Mesendoderm (in vitro differentiated cells): ENCODE data around the gene SRCIN1.
"Not testable (repeated sequence)": the region's sequence is repeated elsewhere in the genome, so short reads cannot be mapped to it uniquely, and the experiment has no call there.

Experiments used
- DNase-seq: peaks from one replicate; pipeline ENCODE4 v3.0.0; 2013
- H2AK5ac ChIP-seq: 2 replicates; pipeline ENCODE4 v1.6.1; 2013; ENCODE audit warnings: low read length, inconsistent platforms
- H2BK120ac ChIP-seq: 2 replicates; pipeline ENCODE4 v1.6.1; 2013; ENCODE audit warnings: low read depth, mild to moderate bottlenecking, low read length, moderate library complexity, mixed read lengths
- H2BK15ac ChIP-seq: replicated peaks from 2 replicates; pipeline ENCODE4 v1.6.1; 2013; ENCODE audit warnings: low read depth, mild to moderate bottlenecking, moderate library complexity
- H2BK5ac ChIP-seq: 2 replicates; pipeline ENCODE4 v1.6.1; 2013; ENCODE audit warnings: low read length, inconsistent platforms
- H3K18ac ChIP-seq: 2 replicates; pipeline ENCODE4 v1.6.1; 2013; ENCODE audit warnings: mild to moderate bottlenecking, low read length, mixed read lengths
- H3K23ac ChIP-seq: one replicate; pipeline ENCODE4 v1.6.1; 2013; ENCODE audit warnings: low read length
- H3K27ac ChIP-seq: 2 replicates; pipeline ENCODE4 v1.5.1; 2013; ENCODE audit warnings: low read depth, mild to moderate bottlenecking, inconsistent platforms, low read length, moderate library complexity
- H3K27me3 ChIP-seq: 2 replicates; pipeline ENCODE4 v1.6.1; 2013; ENCODE audit warnings: low read length, control low read depth, mild to moderate bottlenecking, inconsistent platforms; ENCODE audit not compliant: insufficient read depth, poor library complexity
- H3K36me3 ChIP-seq: 2 replicates; pipeline ENCODE4 v1.6.1; 2013; ENCODE audit warnings: low read length, inconsistent platforms; ENCODE audit not compliant: control insufficient read depth, insufficient read depth
- H3K4ac ChIP-seq: one replicate; pipeline ENCODE4 v1.6.1; 2013; ENCODE audit warnings: low read depth, mild to moderate bottlenecking, low read length, moderate library complexity
- H3K4me1 ChIP-seq: 2 replicates; pipeline ENCODE4 v1.6.1; 2013; ENCODE audit warnings: low read depth, low read length, inconsistent platforms; ENCODE audit not compliant: control insufficient read depth
- H3K4me2 ChIP-seq: 2 replicates; pipeline ENCODE4 v1.6.1; 2013; ENCODE audit warnings: low read length
- H3K4me3 ChIP-seq: 2 replicates; pipeline ENCODE4 v1.5.1; 2013; ENCODE audit warnings: mild to moderate bottlenecking, low read length
- H3K56ac ChIP-seq: one replicate; pipeline ENCODE4 v1.6.1; 2013; ENCODE audit warnings: low read length
- H3K79me1 ChIP-seq: 2 replicates; pipeline ENCODE4 v1.6.1; 2013; ENCODE audit warnings: low read length, inconsistent platforms
- H3K79me2 ChIP-seq: 2 replicates; pipeline ENCODE4 v1.6.1; 2013; ENCODE audit warnings: mild to moderate bottlenecking, low read length; ENCODE audit not compliant: control insufficient read depth, insufficient read depth
- H3K9ac ChIP-seq: 2 replicates; pipeline ENCODE4 v1.6.1; 2013; ENCODE audit warnings: low read length, inconsistent platforms
- H4K5ac ChIP-seq: one replicate; pipeline ENCODE4 v1.6.1; 2013; ENCODE audit warnings: low read length
- H4K8ac ChIP-seq: one replicate; pipeline ENCODE4 v1.6.1; 2013; ENCODE audit warnings: low read depth, mild to moderate bottlenecking, control low read depth, low read length, moderate library complexity
- WGBS: extraction: QIAGEN DNeasy Blood & Tissue Kit; methylation state at CpG from one replicate; pipeline ENCODE4 v1.1.7; 2013; ENCODE audit warnings: low lambda C conversion rate, missing lambda C conversion rate; ENCODE audit not compliant: insufficient coverage; ENCODE audit errors: extremely low coverage; 5-methylcytosine and 5-hydroxymethylcytosine counted together

Gene SRCIN1

DNA sequence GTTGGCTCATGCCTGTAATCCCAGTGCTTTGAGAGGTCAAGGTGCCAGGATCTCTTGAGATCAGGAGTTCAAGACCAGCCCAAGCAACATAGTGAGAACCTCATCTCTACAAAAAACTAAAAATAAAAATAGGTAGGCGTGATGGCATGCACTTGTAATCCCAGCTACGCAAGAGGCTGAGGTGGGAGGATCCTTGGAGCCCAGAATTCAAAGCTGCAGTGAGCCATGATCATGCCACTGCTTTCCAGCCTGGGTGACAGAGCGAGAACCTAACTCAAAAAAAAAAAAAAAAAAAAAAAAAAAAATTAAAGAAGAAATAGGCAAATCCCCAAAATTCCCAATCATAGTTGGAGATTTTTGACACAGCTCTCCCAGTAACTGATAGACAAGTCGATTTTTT, 32.2 kb upstream of the SRCIN1 start:
- no peak overlapping the region for H3K9ac ChIP-seq
- H3K36me3 ChIP-seq: no peaks in the 10 kb centered on the region
- H3K79me1 ChIP-seq: no peaks in the 10 kb centered on the region
- no peak overlapping the region for H4K8ac ChIP-seq
- H4K5ac ChIP-seq: no peak overlapping the region
- no peak for DNase-seq
- H3K23ac ChIP-seq: no peak overlapping the region
- H3K79me2 ChIP-seq: no peaks in the 10 kb centered on the region
- no peak overlapping the region for H2BK5ac ChIP-seq
- H3K18ac ChIP-seq: no peak overlapping the region
- H2AK5ac ChIP-seq: no peak overlapping the region
- peak overlapping the region; percentile 34 for H3K56ac ChIP-seq
- no peak overlapping the region for H3K27ac ChIP-seq
- H3K4me2 ChIP-seq: no peak overlapping the region
- H3K4ac ChIP-seq: no peak overlapping the region
- H2BK120ac ChIP-seq: no peak overlapping the region
- H3K4me3 ChIP-seq: no peak overlapping the region
- no peaks in the 10 kb centered on the region for H3K27me3 ChIP-seq
- H2BK15ac ChIP-seq: no peak overlapping the region
- WGBS: no CpG with 5 or more reads among the region's 4 CpGs
- H3K4me1 ChIP-seq: no peaks in the 10 kb centered on the region

DNA sequence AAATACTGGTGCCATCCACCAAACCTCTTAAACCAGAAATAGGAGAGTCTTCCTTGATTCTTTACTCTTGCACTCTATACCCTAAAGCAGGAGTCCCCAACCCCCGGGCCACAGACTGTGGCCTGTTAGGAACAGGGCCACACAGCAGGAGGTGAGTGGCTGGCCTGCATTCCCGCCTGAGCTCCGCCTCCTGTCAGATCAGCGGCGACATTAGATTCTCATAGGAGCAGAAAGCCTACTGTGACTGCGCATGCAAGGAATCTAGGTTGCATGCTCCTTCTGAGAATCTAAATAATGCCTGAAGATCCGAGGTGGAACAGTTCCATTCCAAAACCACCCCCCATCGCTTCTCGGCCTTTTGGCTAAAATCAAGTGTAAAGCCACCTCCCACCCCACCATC, 30.3 kb upstream of the SRCIN1 start:
- H3K79me1 ChIP-seq: no peaks in the 10 kb centered on the region
- no peak overlapping the region for H3K9ac ChIP-seq
- WGBS: no CpG with 5 or more reads among the region's 9 CpGs
- H3K79me2 ChIP-seq: no peaks in the 10 kb centered on the region
- H3K4me2 ChIP-seq: no peak overlapping the region
- H2AK5ac ChIP-seq: no peak overlapping the region
- no peak overlapping the region for H3K4ac ChIP-seq
- no peak overlapping the region for H3K56ac ChIP-seq
- no peak overlapping the region for H3K23ac ChIP-seq
- no peaks in the 10 kb centered on the region for H3K27me3 ChIP-seq
- no peak overlapping the region for H4K5ac ChIP-seq
- no peak overlapping the region for H4K8ac ChIP-seq
- no peaks in the 10 kb centered on the region for H3K4me1 ChIP-seq
- no peak overlapping the region for H2BK120ac ChIP-seq
- no peak overlapping the region for H3K18ac ChIP-seq
- no peaks in the 10 kb centered on the region for H3K36me3 ChIP-seq
- no peak overlapping the region for H3K27ac ChIP-seq
- peak; percentile 89 for DNase-seq
- H2BK5ac ChIP-seq: no peak overlapping the region
- no peak overlapping the region for H2BK15ac ChIP-seq
- H3K4me3 ChIP-seq: no peak overlapping the region

DNA sequence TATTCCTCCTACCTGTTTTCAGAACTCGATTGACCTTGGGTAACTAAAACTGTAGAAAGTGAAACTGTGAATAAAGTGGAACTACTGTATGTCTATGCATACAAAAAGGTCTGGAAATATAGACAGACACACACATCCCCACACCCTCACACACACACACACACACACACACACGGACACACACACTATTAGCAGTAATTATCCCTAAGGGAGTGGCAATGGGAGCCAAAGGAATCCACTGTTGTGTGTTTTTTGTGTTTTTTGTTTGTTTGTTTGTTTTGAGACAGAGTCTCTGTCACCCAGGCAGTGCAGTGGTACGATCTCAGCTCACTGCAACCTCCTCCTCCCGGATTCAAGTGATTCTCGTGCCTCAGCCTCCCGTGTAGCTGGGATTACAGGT, 26.6 kb upstream of the SRCIN1 start:
- Histone ChIP-seq H2AK5ac (no peak overlapping the region), H2BK5ac (no peak overlapping the region), H3K27me3 (no peaks in the 10 kb centered on the region), H3K23ac (no peak overlapping the region), H3K27ac (no peak overlapping the region), H3K4me1 (no peaks in the 10 kb centered on the region), H3K9ac (no peak overlapping the region), H3K18ac (no peak overlapping the region), H3K79me2 (no peaks in the 10 kb centered on the region), H4K8ac (no peak overlapping the region), H3K4ac (no peak overlapping the region), H4K5ac (no peak overlapping the region), H3K4me2 (no peak overlapping the region), H2BK120ac (no peak overlapping the region), H3K36me3 (no peaks in the 10 kb centered on the region), H2BK15ac (no peak overlapping the region), H3K79me1 (no peaks in the 10 kb centered on the region), H3K56ac (no peak overlapping the region), H3K4me3 (no peak overlapping the region)
- DNase-seq: no peak
- WGBS: no CpG with 5 or more reads among the region's 6 CpGs

DNA sequence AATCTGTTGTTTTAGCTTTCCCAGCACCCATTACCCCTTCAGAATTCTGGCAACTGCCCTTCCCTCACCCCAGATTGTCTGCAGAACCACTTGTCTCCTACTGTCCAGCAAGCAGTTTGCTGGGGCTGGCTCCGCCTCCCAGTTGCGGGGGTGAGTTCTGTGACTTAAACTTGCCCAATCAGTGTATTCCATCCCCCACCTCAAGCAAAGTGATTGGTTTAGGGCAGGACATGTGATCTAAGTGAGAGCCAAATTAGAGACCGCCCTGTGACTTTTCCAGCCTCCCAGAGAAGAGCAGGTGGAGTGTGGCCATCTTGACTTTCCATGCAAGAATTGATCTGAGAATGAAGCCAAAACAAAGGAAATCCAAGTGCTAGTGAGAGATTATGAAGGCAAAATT, 22.7 kb upstream of the SRCIN1 start:
- no peak overlapping the region for H2AK5ac ChIP-seq
- H2BK5ac ChIP-seq: no peak overlapping the region
- no peak overlapping the region for H3K4ac ChIP-seq
- H3K23ac ChIP-seq: no peak overlapping the region
- DNase-seq: peak; percentile 79
- H3K27me3 ChIP-seq: no peaks in the 10 kb centered on the region
- no peaks in the 10 kb centered on the region for H3K36me3 ChIP-seq
- H3K56ac ChIP-seq: no peak overlapping the region
- no peak overlapping the region for H2BK120ac ChIP-seq
- no peak overlapping the region for H4K8ac ChIP-seq
- H4K5ac ChIP-seq: no peak overlapping the region
- H3K18ac ChIP-seq: no peak overlapping the region
- no peak overlapping the region for H3K4me3 ChIP-seq
- H2BK15ac ChIP-seq: no peak overlapping the region
- H3K4me1 ChIP-seq: no peaks in the 10 kb centered on the region
- H3K79me1 ChIP-seq: no peaks in the 10 kb centered on the region
- no peaks in the 10 kb centered on the region for H3K79me2 ChIP-seq
- WGBS: no CpG with 5 or more reads among the region's 3 CpGs
- H3K27ac ChIP-seq: no peak overlapping the region
- H3K9ac ChIP-seq: no peak overlapping the region
- no peak overlapping the region for H3K4me2 ChIP-seq

DNA sequence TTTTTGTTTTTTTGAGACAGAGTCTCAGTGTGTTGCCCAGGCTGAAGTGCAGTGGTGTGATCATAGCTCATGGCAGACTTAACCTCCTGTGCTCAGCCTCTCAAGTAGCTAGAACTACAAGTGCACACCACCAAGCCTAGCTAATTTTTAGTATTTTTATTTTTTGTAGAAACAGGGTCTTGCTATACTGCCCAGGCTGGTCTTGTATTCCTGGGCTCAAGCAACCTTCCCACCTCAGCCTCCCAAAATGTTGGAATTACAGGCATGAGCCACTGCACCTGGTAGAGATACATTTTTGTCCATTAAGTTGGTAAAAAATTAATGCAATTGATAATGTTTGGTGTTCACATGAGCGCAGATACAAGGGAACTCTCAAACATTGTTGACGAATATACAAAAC, 22.2 kb upstream of the SRCIN1 start:
- Histone ChIP-seq H2AK5ac (no peak overlapping the region), H3K23ac (no peak overlapping the region), H3K9ac (no peak overlapping the region), H3K27me3 (no peaks in the 10 kb centered on the region), H3K79me1 (no peaks in the 10 kb centered on the region), H3K4me2 (no peak overlapping the region), H2BK5ac (no peak overlapping the region), H3K56ac (no peak overlapping the region), H4K8ac (no peak overlapping the region), H2BK120ac (no peak overlapping the region), H3K4me3 (no peak overlapping the region), H3K79me2 (no peaks in the 10 kb centered on the region), H3K36me3 (no peaks in the 10 kb centered on the region), H3K4me1 (no peaks in the 10 kb centered on the region), H2BK15ac (no peak overlapping the region), H4K5ac (no peak overlapping the region), H3K18ac (no peak overlapping the region), H3K4ac (no peak overlapping the region), H3K27ac (no peak overlapping the region)
- no peak for DNase-seq
- WGBS: no CpG with 5 or more reads among the region's 2 CpGs

DNA sequence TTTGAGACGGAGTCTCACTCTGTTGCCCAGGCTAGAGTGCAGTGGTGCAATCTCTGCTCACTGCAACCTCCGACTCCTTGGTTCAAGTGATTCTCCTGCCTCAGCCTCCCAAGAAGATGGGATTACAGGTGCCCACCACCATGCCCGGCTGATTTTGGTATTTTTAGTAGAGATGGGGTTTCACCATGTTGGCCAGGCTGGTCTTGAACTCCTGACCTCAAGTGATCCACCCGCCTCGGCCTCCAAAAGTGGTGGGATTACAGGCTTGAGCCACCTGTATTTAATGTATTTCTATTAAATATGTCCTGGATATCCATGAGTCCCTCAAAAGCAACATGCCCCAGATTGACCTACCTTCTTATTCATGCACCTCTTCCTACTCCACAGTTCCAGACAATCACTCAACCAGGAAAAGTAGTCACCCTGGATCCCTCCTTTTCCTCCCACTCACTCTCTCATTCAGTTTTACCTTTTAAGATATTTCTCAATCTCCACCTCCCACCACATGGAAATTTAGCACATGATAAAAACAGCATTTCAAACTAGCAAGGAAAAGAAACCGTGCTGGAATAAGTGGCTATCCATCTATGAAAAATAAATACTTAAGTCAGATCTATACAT, 21.0 kb upstream of the SRCIN1 start:
- H2BK120ac ChIP-seq, H3K9ac ChIP-seq, H3K23ac ChIP-seq, H4K8ac ChIP-seq, H4K5ac ChIP-seq, H3K4me2 ChIP-seq, H3K56ac ChIP-seq, H3K27me3 ChIP-seq, H3K27ac ChIP-seq, H3K4me1 ChIP-seq, H3K18ac ChIP-seq, H2AK5ac ChIP-seq, H3K4ac ChIP-seq, H2BK15ac ChIP-seq, H3K36me3 ChIP-seq, H2BK5ac ChIP-seq, H3K4me3 ChIP-seq, H3K79me1 ChIP-seq, H3K79me2 ChIP-seq, DNase-seq: not testable (repeated sequence)
- WGBS: no CpG with 5 or more reads among the region's 6 CpGs
